22Rv1 (cell line): ENCODE data around the gene CYP4F11.

Experiments used
- ZFX ChIP-seq: fragments of 450-650 bp; IDR thresholded peaks from 2 replicates; pipeline ENCODE4 v1.6.1; 2017; ENCODE audit warnings: antibody characterized with exemption, borderline replicate concordance
- TF ChIP-seq, protein P1 (sequence below): fragments of 450-650 bp; IDR thresholded peaks from 2 replicates; pipeline ENCODE4 v1.5.1; 2017; ENCODE audit warnings: mild to moderate bottlenecking

- TF ChIP-seq, protein P1, sequence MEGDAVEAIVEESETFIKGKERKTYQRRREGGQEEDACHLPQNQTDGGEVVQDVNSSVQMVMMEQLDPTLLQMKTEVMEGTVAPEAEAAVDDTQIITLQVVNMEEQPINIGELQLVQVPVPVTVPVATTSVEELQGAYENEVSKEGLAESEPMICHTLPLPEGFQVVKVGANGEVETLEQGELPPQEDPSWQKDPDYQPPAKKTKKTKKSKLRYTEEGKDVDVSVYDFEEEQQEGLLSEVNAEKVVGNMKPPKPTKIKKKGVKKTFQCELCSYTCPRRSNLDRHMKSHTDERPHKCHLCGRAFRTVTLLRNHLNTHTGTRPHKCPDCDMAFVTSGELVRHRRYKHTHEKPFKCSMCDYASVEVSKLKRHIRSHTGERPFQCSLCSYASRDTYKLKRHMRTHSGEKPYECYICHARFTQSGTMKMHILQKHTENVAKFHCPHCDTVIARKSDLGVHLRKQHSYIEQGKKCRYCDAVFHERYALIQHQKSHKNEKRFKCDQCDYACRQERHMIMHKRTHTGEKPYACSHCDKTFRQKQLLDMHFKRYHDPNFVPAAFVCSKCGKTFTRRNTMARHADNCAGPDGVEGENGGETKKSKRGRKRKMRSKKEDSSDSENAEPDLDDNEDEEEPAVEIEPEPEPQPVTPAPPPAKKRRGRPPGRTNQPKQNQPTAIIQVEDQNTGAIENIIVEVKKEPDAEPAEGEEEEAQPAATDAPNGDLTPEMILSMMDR = no peak
- no peak for TF ChIP-seq ZFX
Observed at GRCh38 chr19:15922021-15922420, 12.3 kb downstream of the CYP4F11 start.
